ENCODE data around the gene ELAVL1. TPM values are rescaled to one million over a fixed set of nuclear protein-coding genes. Genes with fewer than 3 reads are reported as not detected.

The ELAVL1 gene
- total RNA-seq, 2 experiments from 2014 or later = 65.4 to 168 TPM

DNA sequence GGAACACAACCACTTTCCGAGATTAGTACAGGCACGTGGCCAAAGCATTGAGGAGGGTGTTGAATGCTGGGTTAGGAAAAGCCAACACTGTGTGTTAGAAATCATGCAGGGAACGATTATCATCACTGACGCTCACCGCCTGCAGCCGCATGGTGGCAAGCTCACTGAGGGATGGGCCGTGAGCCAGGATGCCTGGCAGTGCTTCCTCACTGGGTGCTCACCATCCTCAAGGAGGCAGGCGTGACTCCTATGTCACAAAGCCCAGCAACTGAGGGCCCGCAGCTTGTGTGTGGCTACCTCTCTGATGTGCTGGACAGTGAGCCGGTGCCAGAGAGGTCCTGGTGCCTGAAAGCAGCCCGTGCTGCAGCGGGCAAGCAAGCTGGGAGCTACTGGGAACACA is 31.6 kb downstream of the ELAVL1 start:
- H3K4me2 ChIP-seq (ENCODE audit: low read length) = no peak overlapping the region
- H3K9me3 ChIP-seq (ENCODE audit: low read length) = no peaks in the 10 kb centered on the region
- CTCF ChIA-PET (ENCODE audit: unreplicated experiment) = no interaction called here
- peaks cover 78% of the 10 kb centered on the region for H3K36me3 ChIP-seq (ENCODE audit: insufficient read depth, low read length)
- H3K4me1 ChIP-seq (ENCODE audit: insufficient read depth, low read length, poor library complexity, severe bottlenecking) = no peaks in the 10 kb centered on the region
- BruUV-seq (replicated peaks) = no TSS peak
- H3K4me3 ChIP-seq (ENCODE audit: low read depth, low read length, poor library complexity, severe bottlenecking) = no peak overlapping the region
- DNase-seq (ENCODE audit: low spot score) = no peak
- no peak overlapping the region for H2AFZ ChIP-seq (ENCODE audit: low read length)
- POLR2A ChIA-PET = no interaction called here
- H3K9me2 ChIP-seq (ENCODE audit: insufficient read depth, low read length) = no peaks in the 10 kb centered on the region
- intact Hi-C loops (cut with micrococcal nuclease; ENCODE audit: unreplicated experiment) = no loop called here
- H3K79me2 ChIP-seq (ENCODE audit: insufficient read depth, low read depth, low read length) = no peaks in the 10 kb centered on the region
- H3K27ac ChIP-seq (ENCODE audit: low read depth, low read length, poor library complexity, severe bottlenecking) = no peak overlapping the region
- TF ChIP-seq, protein P1, sequence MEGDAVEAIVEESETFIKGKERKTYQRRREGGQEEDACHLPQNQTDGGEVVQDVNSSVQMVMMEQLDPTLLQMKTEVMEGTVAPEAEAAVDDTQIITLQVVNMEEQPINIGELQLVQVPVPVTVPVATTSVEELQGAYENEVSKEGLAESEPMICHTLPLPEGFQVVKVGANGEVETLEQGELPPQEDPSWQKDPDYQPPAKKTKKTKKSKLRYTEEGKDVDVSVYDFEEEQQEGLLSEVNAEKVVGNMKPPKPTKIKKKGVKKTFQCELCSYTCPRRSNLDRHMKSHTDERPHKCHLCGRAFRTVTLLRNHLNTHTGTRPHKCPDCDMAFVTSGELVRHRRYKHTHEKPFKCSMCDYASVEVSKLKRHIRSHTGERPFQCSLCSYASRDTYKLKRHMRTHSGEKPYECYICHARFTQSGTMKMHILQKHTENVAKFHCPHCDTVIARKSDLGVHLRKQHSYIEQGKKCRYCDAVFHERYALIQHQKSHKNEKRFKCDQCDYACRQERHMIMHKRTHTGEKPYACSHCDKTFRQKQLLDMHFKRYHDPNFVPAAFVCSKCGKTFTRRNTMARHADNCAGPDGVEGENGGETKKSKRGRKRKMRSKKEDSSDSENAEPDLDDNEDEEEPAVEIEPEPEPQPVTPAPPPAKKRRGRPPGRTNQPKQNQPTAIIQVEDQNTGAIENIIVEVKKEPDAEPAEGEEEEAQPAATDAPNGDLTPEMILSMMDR (conservative IDR thresholded peaks at IDR 0.05; ENCODE audit: low read length) = no peak
- TF ChIP-seq EZH2phosphoT487 (IDR thresholded peaks at IDR 0.05; ENCODE audit: borderline replicate concordance, low read depth, low read length) = no peak
- H4K20me1 ChIP-seq (ENCODE audit: insufficient read depth, low read length) = no peaks in the 10 kb centered on the region

DNA sequence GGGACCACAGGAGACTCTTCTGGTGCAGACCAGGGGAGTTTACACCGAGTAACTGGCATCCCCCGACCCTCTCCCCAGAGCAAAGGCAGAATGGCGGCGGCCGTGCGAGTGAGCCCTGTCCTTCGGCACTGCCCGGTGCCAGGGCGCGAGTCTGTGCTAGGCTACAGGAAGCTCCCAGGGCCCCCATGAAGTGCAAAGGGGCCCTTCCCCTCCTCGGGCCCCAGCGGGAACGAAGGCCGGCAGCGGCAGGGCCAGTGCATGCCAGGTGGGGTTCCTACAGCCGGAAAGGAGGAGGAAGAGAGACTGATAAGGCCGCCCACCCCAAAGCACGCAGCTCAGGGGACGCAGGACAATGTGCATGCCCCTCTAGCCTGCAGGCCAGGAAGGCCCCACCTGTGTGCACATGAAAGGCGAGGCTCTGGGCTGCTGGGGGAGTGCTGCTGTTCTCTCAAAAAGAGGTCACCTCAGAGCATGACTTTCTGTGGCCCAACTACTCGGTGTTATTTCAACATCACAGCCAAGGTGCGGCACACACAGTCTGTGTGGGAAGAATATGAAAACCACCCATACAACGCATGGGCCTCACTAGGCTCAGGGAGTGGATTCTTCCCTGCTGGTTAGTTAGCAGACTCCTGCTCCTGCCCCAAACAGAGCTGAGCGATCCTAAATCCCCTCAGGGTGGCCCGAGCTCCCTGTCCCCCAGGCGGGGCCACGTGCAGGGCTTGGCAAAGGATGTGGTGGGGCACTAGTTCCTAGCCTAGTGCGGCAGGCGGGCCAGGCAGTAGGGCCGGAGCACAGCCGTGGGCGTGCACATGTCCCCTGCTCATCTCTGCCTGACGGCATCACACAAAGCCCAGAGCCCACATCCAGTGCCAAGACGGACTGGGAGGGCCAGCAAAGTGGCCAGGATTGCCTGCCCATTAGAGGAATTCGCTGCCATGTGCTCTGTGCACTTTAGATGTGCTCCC is 33.6 kb downstream of the ELAVL1 start:
- Histone ChIP-seq H3K4me3 (ENCODE audit: low read depth, low read length, poor library complexity, severe bottlenecking) (no peak overlapping the region), H3K27ac (ENCODE audit: low read depth, low read length, poor library complexity, severe bottlenecking) (no peak overlapping the region), H3K79me2 (ENCODE audit: insufficient read depth, low read depth, low read length) (no peaks in the 10 kb centered on the region), H2AFZ (ENCODE audit: low read length) (no peak overlapping the region), H3K9me2 (ENCODE audit: insufficient read depth, low read length) (no peaks in the 10 kb centered on the region), H3K4me1 (ENCODE audit: insufficient read depth, low read length, poor library complexity, severe bottlenecking) (no peaks in the 10 kb centered on the region), H4K20me1 (ENCODE audit: insufficient read depth, low read length) (no peaks in the 10 kb centered on the region), H3K4me2 (ENCODE audit: low read length) (no peak overlapping the region), H3K9me3 (ENCODE audit: low read length) (no peaks in the 10 kb centered on the region), H3K36me3 (ENCODE audit: insufficient read depth, low read length) (peaks cover 78% of the 10 kb centered on the region)
- ChIA-PET CTCF (ENCODE audit: unreplicated experiment) (interaction anchor here (1.0 kb wide), 1 partner anchor 23 kb away, joined by 4 read pairs; no protein-coding TSS in a partner anchor), POLR2A (no interaction called here)
- intact Hi-C loops (cut with micrococcal nuclease; ENCODE audit: unreplicated experiment) = no loop called here
- TF ChIP-seq, protein P1 (conservative IDR thresholded peaks at IDR 0.05; ENCODE audit: low read length) = no peak
- TF ChIP-seq EZH2phosphoT487 (IDR thresholded peaks at IDR 0.05; ENCODE audit: borderline replicate concordance, low read depth, low read length) = no peak
- BruUV-seq (replicated peaks) = no TSS peak
- no peak for DNase-seq (ENCODE audit: low spot score)
